Measurements from ENCODE around the gene ATP5F1D.

The ATP5F1D gene

DNA sequence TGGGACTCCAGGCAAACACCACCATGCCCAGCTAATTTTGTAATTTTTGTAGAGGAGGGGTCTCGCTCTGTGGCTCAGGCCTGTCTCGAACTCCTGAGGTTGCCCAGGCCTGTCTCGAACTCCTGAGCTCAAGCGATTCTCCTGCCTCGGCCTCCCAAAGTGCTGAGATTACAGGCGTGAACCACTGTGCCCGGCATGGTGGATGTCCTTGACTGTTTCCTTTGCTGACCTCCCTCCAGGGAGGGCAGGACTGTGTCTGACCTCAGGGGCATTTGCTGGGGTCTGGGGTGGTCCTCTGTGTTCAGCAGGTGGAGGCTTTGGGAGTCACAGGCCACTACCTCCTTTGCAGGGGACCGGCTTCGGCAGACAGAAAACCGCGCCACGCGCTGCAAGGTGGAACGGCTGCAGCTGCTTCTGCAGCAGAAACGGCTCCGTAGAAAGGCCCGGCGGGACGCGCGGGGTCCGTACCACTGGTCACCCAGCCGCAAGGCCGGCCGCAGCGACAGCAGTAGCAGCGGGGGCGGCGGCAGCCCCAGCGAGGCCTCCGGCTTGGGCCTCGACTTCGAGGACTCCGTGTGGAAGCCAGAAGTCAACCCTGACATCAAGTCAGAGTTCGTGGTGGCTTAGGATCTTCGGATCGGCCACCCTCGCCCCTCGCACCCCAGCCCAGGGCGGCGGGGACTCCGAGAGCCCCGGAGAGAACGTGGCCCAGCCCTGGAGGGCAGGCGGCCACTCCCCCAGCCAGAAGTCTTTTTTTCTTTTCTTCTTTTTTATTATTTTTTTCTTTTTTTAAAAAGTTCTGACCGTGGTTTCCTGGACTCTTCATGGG, 15.3 kb downstream of the ATP5F1D start:
- no peak for DNase-seq

DNA sequence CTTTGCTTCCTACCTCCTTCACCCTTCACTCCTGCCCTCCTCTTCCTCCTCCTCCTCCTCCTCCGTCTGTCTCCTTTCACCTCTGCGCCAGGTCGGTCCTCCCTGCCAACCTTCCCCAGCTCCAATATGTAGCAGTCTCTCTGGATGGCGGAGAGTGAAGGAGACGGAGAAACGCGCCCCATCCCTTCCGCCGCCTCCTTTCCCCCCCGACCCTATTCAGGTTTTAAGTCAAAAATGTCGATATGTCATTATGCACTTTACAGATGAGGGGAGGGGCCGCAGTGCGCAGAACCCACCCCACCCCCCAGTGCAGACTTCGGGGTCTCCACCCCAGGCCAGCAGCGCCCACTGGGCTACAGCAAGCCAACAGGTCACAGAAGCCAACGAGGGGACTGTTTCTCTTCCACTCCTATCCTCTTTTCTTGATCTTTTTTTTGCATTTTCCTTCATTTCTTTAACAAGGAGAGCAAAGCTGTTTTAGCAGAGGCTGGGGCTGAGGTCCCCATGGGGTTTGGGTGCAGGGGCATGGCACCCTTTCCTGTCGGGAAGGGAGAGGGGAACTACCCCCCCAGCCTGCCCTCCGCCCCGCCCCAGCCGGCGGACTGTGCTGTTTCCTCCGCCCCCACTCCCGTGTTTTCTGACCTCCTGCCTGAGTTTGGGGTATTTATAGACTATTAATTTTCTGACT, 16.1 kb downstream of the ATP5F1D start:
- DNase-seq: no peak

DNA sequence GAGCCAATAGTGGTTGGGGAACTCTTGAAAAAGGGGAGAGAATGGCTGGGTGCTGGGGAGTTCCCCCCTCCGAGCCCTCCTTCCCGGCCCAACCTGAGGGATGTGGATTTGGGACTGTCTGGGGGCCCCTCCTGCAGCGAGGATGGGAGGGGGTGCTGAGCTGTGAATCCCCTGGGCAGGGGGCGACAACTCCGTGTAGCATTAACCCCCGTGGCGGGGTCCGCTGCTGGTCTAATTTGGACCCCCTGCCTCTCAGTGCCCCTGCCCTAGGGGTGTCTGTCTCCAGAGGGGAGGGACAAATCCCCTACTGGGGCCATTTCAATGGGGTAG, 16.6 kb downstream of the ATP5F1D start:
- no peak for DNase-seq

DNA sequence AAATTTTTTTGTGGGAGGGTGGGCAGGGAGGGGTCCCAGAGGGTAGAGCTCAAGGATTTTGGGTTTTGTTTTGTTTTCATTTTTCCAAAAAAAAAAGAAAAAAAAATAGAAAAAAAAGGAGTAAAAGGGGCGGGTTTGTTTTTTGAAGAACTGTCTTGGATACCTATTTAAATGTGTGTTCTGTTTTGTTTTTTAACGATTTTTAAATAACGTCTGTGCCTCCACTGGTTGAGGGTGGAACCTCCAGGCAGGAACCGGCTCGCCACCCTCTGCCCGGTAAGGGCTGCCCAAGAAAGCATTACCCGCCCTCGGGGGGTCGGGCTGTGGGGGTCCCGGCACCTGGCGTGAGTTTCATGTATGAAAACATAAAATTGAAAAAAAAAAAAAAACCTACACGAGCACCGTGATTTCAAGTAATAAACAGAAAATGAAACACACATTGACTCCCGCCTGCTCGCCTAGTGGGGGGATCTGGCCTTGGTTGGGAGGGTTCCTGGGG, 17.2 kb downstream of the ATP5F1D start:
- no peak for DNase-seq

DNA sequence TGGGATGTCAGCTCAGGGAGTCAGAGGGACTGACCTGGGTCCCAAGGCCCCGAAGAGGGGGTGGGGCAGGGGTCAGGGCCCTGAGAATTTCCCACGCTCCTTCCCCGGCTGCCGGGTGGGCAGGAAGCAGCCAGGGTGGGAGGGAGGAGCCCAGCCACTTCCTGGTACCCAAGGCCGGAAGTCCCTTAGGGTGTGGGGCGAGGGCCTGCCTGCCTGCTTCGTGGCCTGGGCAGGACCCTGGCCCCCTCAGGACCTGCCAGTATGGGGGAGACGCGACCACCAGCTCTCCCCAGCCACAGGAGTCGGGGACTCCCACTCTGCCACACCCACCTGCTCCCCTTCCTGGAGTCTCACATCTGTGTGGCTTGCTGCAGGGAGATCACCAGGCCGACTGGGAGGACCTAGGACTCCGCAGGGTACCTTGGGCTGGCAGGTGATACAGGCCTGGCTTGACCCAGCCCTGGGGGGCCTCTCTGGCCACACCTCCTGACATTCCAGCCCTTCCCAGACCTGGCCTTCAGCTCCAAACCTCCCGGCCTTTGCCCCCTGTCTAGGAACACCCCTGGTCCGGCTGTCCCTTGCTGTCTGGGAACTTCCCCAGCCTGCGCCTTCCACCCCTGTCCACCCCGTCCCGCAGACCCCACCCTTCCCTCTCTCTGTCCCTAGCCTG, 17.8 kb downstream of the ATP5F1D start:
- peak in 11 of 58 donors; percentile 4 to 77 (median 32) for DNase-seq

DNA sequence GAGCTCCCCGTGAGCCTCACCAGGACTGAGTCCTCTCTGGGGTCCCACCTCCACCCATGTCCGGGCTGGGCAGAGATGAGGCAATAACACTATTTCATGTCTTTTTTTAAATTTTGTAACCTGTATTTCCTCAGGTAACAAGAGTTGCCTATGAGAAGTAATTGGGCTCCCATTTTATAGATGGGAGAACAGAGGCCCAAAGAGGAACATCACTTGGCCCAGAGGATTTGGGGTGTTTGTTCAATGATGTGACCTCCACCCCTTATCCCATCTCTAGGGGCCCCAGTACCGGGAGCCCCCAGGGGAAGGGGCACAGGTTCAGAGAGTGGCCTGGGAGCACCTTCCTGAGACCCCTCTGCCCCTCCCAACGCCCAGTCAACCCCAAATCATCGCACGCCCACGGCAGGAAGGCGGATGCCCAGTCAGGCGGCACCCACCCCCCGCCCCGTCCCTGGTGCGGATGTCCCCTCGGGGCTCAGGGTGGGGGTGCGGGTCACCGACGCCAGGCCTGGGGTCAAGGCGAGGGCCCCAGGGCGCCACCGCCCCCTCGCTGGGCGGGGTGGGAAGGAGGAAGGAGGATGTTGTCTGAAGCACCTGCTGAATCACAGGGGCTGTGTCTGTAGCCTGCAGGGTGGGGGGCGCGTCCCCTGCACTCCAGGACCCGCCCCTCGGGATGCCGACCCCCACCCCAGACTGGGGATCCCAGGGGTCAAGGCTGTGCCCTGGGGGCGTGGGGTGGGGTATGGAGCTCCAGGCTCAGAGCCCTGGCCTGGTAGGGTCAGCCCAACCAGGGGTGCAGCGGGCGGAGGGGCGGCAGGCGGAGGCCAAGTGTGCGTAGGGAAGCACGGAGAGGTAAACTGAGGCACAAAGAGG, 18.6 kb downstream of the ATP5F1D start:
- DNase-seq: no peak

DNA sequence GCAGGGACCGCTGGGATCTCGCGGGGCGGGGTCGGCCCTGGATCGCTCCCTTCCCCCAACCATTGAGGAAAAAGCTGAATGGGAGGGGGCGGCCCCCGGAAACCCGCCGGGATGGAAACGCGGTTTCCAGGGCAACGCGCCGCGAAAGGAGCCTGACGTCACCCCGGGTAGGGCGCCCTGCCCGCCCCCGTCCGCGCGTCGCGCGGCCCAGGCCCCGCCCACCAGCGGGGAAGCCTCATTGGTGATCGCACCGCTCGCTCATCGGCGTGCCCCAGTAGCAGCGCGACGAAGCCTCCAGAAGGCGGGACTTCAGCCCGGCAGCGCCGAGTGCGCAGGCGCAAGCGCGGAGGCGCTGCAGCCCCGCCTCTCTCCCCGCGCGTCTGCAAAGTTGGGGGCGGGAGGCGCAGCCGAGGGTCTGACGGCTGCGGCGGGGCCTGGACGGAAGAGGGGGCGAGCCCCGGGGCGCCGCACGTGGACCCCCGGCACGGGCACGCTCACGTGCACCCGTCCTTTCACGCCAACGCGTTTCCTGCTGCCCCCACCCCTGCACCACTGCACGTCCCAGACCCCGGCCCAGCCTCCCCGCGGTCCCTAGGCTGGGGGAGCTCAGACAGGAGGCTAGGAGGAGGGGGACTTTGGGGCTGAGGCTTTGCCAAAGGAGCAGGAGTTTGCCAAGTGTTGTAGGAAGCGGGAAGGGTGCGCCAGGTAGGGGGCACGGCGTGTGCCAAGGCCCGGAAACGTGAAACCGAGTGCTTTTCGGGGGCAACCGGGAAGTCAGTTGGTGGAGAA, 19.4 kb downstream of the ATP5F1D start:
- DNase-seq: peak; percentile 48 to 97 (median 93)

DNA sequence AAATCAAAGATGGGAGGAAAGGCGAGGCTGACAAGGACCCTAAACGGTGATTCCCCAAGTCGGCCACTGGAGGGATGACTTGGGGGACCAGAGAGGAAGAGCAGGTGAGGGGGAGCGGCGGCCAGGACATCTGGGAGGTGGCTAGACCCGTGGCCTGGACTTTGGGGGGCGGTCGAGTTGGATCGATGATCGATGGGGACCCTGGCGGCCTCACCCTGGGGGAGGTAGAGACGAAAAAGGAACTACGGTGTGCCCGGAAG, 19.9 kb downstream of the ATP5F1D start:
- DNase-seq: no peak

DNA sequence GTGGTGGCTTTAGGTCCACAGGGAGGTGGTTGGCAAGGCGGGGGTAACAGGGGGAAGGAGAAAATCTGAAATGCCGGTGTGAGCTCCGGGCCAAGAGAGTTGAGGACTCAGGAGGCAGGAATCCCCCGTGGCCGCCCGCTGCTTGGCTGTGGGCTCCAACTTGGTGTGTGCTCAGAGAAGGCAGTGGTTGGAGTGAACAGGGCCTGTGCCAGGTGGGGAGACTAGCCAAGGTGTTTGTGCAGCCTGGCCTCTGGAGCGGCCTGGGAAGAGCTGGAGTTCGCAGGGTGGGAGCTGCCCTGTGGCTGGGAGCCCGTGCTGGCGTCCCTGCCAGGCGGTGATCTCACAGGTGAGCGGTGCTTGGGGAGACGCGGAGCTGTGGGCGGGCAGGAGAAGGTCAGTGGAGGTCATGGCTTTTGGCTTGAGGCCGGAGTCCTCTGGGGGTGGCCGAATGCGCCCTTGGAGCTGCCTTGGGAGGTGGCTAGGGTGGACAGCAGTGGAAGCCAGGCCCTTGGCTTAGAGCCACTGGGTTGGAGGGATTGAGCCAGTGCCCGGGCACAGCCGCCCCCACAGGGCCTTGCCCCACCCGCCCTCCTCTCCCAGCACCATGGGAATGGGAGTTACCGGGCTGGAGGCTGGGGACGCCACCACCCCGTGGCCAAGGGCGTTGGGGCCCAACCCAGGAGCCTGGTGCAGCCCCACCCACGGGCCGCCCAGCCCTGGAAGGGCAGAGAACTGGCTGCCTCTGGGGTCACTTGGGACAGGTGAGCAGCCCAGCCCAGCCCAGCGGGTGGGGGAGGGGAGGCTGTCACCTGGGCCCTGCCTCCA, 20.5 kb downstream of the ATP5F1D start:
- DNase-seq: peak in 32 of 58 donors; percentile 15 to 74 (median 48)

DNA sequence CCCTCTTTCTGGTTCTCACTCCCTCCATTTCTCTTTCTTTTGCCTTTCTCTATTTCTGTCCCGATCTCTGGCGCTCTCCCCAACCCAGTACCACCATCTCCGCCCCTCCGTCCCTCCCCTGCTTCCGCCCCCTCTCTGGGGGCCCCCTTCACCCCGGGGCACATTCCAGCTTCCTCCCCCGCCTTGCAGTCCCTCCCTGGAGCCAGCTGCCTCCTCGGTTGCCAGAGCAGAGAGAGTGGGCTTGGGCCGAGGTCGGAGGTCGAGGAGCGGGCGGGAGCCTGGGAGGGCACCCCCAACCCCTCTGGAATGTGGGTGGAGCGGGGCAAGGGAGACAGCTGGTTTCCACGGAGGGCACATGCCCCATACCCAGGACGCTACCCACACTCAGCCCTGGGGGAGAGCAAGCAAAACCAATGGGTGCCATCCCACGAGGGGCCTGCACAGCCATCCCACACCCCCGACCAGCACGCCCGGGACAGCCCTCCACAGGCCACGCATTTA, 21.1 kb downstream of the ATP5F1D start:
- DNase-seq: peak in 1 of 58 donors; percentile 37

DNA sequence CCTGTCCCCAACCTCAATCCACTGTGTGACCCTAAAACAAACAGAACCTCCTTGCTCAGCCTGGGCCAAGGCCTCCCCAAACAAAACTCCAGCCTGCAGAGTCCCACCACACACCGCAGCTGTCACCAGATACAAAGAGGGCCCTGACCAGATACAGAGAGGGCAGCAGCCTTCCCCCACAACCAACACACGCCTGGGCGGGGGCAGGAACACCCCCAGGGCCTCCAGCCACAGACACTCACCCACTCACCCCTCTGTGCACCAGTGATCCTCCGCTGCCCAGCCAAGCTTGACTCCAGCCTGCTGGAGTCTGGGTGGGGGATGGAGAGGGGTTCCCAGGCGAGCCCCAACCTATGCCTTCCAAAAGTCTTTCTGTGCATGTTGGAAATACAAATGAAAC, 21.6 kb downstream of the ATP5F1D start:
- DNase-seq: no peak

DNA sequence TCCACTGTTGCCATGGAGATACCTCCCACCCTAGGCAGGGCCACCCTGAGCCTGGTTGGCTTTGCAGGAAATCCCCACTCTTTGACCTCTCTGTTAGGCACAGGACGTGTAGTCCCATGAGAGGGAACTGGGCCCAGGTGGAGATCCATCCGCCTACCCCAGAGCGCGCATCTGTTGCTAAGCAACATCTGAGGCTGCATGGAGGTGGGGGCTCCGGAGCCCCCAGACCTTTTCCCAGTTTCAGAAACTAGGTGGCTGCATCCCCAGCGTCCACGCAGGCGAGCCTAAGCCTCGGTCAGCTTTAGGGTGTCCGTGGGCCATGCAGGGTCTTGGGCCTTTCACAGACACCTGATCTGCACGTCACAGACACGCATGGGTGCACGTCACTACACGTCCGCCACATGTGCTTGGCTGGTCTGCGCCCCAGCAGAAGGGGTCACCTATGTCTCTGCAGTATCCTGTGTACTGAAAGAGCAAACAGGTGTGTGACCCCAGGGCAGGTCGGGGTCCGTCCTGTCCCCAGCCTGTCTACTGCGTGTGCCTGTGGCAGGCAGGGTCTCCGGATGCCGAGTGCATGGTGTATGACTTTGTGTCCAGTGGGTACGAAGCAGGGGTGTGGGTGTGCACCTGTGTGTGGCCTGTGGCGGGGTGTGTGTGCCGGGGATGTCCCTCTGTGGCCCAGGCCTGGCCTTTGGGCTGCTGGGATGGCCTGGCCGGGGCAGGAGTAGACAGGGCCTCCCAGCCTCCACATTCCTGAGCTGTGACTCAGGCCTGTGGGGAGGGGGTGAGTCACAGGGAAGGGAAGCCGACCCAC, 23.5 kb downstream of the ATP5F1D start:
- peak in 1 of 58 donors; percentile 47 for DNase-seq

DNA sequence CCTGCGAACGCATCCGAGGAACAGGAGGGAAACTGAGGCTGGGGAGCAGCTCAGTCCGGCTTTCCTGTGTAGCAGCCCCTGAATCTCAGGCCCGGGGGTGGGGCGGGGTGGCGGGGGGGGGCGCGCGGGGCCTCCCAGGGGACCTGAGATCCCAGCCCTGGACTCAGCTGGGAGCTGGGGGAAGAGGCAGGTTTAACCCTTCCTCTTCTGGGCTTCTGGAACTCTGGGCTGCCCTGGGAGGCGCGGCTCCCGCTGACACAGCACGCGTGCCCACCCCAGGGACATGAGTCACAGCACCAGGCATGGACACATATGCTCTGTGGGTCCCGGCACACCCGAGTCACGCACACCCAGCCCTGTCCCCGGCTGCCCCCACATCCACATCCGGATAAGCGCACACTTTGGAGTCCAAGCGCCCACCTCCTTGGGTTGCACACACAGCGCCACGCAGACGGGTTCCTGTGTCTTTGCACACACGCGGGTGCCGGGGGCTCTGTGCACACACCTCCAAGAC, 24.1 kb downstream of the ATP5F1D start:
- peak in 14 of 58 donors; percentile 16 to 64 (median 47) for DNase-seq

DNA sequence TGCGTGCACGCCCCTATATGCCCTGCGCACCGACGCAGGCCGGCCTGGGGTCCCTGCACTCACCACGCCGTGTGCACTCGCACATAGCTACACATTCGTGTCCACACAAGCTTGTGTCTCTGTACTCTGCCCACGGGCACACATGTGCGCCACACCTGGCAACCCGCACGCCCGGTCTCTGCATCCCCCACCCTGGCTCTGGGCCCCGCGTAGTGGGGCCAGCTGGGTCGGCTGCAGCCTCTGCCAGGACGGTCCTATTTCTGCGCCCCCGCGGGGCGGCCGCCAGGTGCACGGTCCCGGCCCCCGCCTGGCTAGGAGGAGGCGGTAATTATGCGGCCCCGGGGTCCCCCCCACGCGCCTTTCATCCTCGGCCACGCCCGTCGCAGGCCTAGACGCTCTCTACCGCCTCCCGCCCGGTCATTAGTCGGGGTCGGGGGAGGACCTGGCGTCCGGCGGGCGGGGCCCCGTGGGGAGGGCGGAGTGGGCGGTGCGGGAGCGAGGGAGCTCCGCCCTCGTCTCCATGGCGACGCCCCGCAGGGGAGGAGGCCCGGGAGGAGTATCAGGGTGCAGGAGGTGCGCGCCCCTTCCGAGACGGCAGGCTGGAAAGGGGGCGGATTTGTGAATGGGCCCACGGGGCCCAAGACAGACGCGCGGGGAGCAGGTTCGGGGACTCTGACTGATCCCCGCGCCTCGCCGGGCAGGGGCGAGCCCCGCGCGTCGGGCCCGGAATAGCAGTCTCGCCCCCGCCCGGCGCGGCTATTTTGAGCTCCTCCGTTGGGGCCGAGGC, 24.8 kb downstream of the ATP5F1D start:
- DNase-seq: peak in 49 of 58 donors; percentile 27 to 78 (median 62)

DNA sequence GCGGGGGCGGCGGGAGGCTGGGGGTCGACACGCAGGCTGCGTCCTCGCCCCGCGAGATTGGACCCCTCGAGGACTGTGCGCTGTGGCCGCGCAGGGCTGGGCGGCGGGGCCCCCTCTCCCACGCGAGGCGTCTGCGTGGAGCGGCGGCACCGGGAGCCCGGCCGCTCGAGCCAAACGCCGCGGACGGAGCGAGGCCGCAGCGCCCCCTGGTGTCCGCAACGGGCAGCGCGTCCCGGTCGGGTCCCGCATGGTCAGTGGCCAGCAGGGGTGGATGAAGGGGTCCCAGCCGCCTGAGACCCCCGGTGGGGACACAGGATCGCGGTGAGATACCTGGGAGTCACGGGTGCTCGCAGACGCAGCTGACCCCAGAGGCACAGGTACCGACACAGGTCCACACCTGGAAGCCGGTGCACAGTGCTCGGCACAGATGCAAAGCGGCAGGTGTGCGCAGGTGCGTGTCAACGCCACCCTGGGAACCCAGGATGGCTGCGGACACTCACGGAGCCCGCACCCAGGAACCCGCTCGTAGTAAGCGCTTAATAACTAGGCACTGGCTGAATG, 25.4 kb downstream of the ATP5F1D start:
- peak in 52 of 58 donors; percentile 21 to 83 (median 62) for DNase-seq

DNA sequence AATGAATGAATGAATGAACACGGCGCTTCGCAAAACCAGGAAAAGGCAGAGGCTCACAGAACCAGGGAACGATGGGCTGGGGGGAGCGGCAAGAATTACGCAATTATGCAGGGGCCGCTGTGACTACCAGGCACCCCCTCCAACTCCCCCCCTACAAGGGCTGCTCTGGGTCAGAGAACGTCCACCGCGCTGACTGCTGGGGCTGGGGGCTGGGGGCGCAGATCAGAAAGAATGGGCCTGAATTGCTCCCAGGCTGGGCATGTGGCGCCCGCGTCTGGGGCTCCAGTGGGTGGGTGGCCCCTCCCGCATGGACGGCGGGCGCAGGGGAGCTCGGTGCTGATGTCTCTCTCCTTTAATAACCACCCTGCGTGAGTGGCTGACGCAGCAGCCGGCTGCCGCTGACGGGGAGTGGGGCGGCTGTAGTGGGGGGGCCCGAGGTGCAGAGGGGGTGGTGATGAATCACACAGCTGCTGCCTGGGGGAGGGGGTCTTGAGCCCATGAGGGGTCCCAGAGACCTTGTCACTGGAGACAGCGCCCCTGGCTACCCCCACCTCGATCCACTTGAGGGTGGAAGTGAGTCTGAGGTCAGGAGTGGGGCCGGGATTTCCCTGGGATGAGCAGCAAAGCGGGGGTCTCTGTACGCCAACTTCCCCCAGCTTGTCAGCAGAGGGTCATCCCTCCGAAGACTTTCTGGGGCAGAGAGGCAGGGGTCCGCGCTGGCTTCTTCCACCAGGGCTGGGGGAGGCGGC, 26.1 kb downstream of the ATP5F1D start:
- peak in 22 of 58 donors; percentile 16 to 58 (median 40) for DNase-seq
